ENCODE data around the gene NAV3. TPM values are rescaled to one million over a fixed set of nuclear protein-coding genes. Genes with fewer than 3 reads are reported as not detected.

NAV3 gene
- polyA plus RNA-seq, 1 donor from 2014 or later, result 36.9 TPM

GRCh38 chr12:77993658-77994057 is 163.0 kb downstream of the NAV3 start:
- Histone ChIP-seq H3K79me2 (replicated peaks; ENCODE audit: insufficient read depth, low read length) (no peaks in the 10 kb centered on the region), H3K4me3 (ENCODE audit: low read length) (no peak overlapping the region), H3K4me2 (ENCODE audit: low read length) (no peak overlapping the region), H3K9ac (ENCODE audit: low read length) (no peak overlapping the region), H3K9me2 (ENCODE audit: insufficient read depth, low read length) (no peaks in the 10 kb centered on the region), H3K36me3 (ENCODE audit: insufficient read depth, low read length) (no peaks in the 10 kb centered on the region), H3F3A (ENCODE audit: insufficient read depth, low read length, poor library complexity, severe bottlenecking) (no peaks in the 10 kb centered on the region), H3K27ac (ENCODE audit: low read length) (no peak overlapping the region), H3K9me3 (ENCODE audit: low read length) (no peaks in the 10 kb centered on the region), H2AFZ (ENCODE audit: low read depth, low read length) (no peak overlapping the region), H4K20me1 (ENCODE audit: insufficient read depth) (no peaks in the 10 kb centered on the region), H3K27me3 (ENCODE audit: insufficient read depth, low read depth, low read length) (no peaks in the 10 kb centered on the region)
- no peak for TF ChIP-seq MXI1 (conservative IDR thresholded peaks at IDR 0.05; ENCODE audit: poor library complexity, severe bottlenecking)
- no peak for TF ChIP-seq TAF1 (IDR thresholded peaks at IDR 0.05; ENCODE audit: low read depth)
- no peak for TF ChIP-seq RAD21 (conservative IDR thresholded peaks at IDR 0.05)
- no peak for TF ChIP-seq POLR2AphosphoS5 (IDR thresholded peaks at IDR 0.05)
- no peak for TF ChIP-seq CTCF (IDR thresholded peaks at IDR 0.05; ENCODE audit: poor library complexity, severe bottlenecking)
- TF ChIP-seq EP300 (conservative IDR thresholded peaks at IDR 0.05; ENCODE audit: poor library complexity, severe bottlenecking), result no peak
- TF ChIP-seq EZH2 (IDR thresholded peaks at IDR 0.05; ENCODE audit: borderline replicate concordance, insufficient read depth, low read length, poor library complexity, severe bottlenecking), result no peak
- TF ChIP-seq SMC3 (conservative IDR thresholded peaks at IDR 0.05; ENCODE audit: poor library complexity), result no peak
- no peak for TF ChIP-seq REST (IDR thresholded peaks at IDR 0.05; ENCODE audit: borderline replicate concordance)

- Histone ChIP-seq H3K4me3 (ENCODE audit: low read length) (no peak overlapping the region), H3K27ac (ENCODE audit: low read length) (no peak overlapping the region), H3F3A (ENCODE audit: insufficient read depth, low read length, poor library complexity, severe bottlenecking) (no peaks in the 10 kb centered on the region), H3K9ac (ENCODE audit: low read length) (no peak overlapping the region), H3K9me3 (ENCODE audit: low read length) (no peaks in the 10 kb centered on the region), H3K79me2 (replicated peaks; ENCODE audit: insufficient read depth, low read length) (no peaks in the 10 kb centered on the region), H3K4me2 (ENCODE audit: low read length) (no peak overlapping the region), H4K20me1 (ENCODE audit: insufficient read depth) (no peaks in the 10 kb centered on the region), H3K27me3 (ENCODE audit: insufficient read depth, low read depth, low read length) (no peaks in the 10 kb centered on the region), H3K36me3 (ENCODE audit: insufficient read depth, low read length) (no peaks in the 10 kb centered on the region), H2AFZ (ENCODE audit: low read depth, low read length) (no peak overlapping the region), H3K9me2 (ENCODE audit: insufficient read depth, low read length) (no peaks in the 10 kb centered on the region)
- TF ChIP-seq RAD21 (conservative IDR thresholded peaks at IDR 0.05) (no peak), POLR2AphosphoS5 (IDR thresholded peaks at IDR 0.05) (no peak), EP300 (conservative IDR thresholded peaks at IDR 0.05; ENCODE audit: poor library complexity, severe bottlenecking) (no peak), REST (IDR thresholded peaks at IDR 0.05; ENCODE audit: borderline replicate concordance) (no peak), TAF1 (IDR thresholded peaks at IDR 0.05; ENCODE audit: low read depth) (no peak), SMC3 (conservative IDR thresholded peaks at IDR 0.05; ENCODE audit: poor library complexity) (no peak), EZH2 (IDR thresholded peaks at IDR 0.05; ENCODE audit: borderline replicate concordance, insufficient read depth, low read length, poor library complexity, severe bottlenecking) (no peak), CTCF (IDR thresholded peaks at IDR 0.05; ENCODE audit: poor library complexity, severe bottlenecking) (no peak), MXI1 (conservative IDR thresholded peaks at IDR 0.05; ENCODE audit: poor library complexity, severe bottlenecking) (no peak)
Observed at GRCh38 chr12:77995436-77996167, 164.9 kb downstream of the NAV3 start.

Measured in neural cell (in vitro differentiated cells).